ENCODE data around the gene TRIM73. TPM values are rescaled to one million over a fixed set of nuclear protein-coding genes. Genes with fewer than 3 reads are reported as not detected.
"Not testable (repeated sequence)": the region's sequence is repeated elsewhere in the genome, so short reads cannot be mapped to it uniquely, and the experiment has no call there.

Gene TRIM73
- total RNA-seq = 1 to 10 TPM; 3.4 to 4.9 TPM
- 1 to 10 TPM; 1.2 to 2.4 TPM for polyA plus RNA-seq
- long read RNA-seq, donor 1 = 0 reads
- long read RNA-seq, donor 2 = 0 reads
- long read RNA-seq, donor 3 = 0 reads
- long read RNA-seq, donor 4 = 0 reads
- long read RNA-seq, donor 5 = 0 reads

GRCh38 chr7:75395329-75395728 lies at the start of gene TRIM73:
Gene TRIM73, plus strand, starts transcription at chr7:75395629. Its CDS starts 3,305 bp downstream, at chr7:75398934.
- H3K9me3 ChIP-seq (ENCODE audit: control insufficient read depth in 4 of 4, insufficient read depth in 3 of 4, low read length in 3 of 4); H3K4me3 ChIP-seq; H3K4me1 ChIP-seq (ENCODE audit: control insufficient read depth in 5 of 5, insufficient read depth in 5 of 5, low read length in 5 of 5); H3K36me3 ChIP-seq (ENCODE audit: control insufficient read depth in 4 of 4, insufficient read depth in 4 of 4, low read length in 4 of 4); H3K27me3 ChIP-seq (ENCODE audit: control insufficient read depth in 3 of 3, insufficient read depth in 3 of 3, low read length in 2 of 3); DNase-seq; ATAC-seq (ENCODE audit: insufficient read depth, low FRiP score); H3K9ac ChIP-seq (ENCODE audit: insufficient read depth in 1 of 2, low read length in 2 of 2); H3K27ac ChIP-seq (ENCODE audit: low read depth in 1 of 2, low read length in 1 of 2): not testable (repeated sequence)
- 14 to 26% methylated on average over 11 to 14 of the region's 34 CpGs for WGBS, 2 donors

GRCh38 chr7:75358671-75359541 lies 36.5 kb upstream of the TRIM73 start:
- not testable (repeated sequence) for H3K27me3 ChIP-seq (ENCODE audit: control insufficient read depth in 3 of 3, insufficient read depth in 3 of 3, low read length in 2 of 3); H3K9me3 ChIP-seq (ENCODE audit: control insufficient read depth in 4 of 4, insufficient read depth in 3 of 4, low read length in 3 of 4); H3K27ac ChIP-seq (ENCODE audit: low read depth in 1 of 2, low read length in 1 of 2); H3K4me3 ChIP-seq; H3K36me3 ChIP-seq (ENCODE audit: control insufficient read depth in 4 of 4, insufficient read depth in 4 of 4, low read length in 4 of 4); H3K4me1 ChIP-seq (ENCODE audit: control insufficient read depth in 5 of 5, insufficient read depth in 5 of 5, low read length in 5 of 5); H3K9ac ChIP-seq (ENCODE audit: insufficient read depth in 1 of 2, low read length in 2 of 2)
- ATAC-seq (ENCODE audit: insufficient read depth, low FRiP score) = peak; percentile 72
- WGBS, 2 donors = 0 to 1% methylated on average over 9 to 14 of the region's 70 CpGs
- DNase-seq = peak in 2 of 3 donors; percentile 20 to 44

- ATAC-seq (ENCODE audit: insufficient read depth, low FRiP score) = peak; percentile 81
- H3K27ac ChIP-seq (ENCODE audit: low read depth in 1 of 2, low read length in 1 of 2); H3K4me1 ChIP-seq (ENCODE audit: control insufficient read depth in 5 of 5, insufficient read depth in 5 of 5, low read length in 5 of 5); H3K9ac ChIP-seq (ENCODE audit: insufficient read depth in 1 of 2, low read length in 2 of 2); H3K4me3 ChIP-seq; H3K36me3 ChIP-seq (ENCODE audit: control insufficient read depth in 4 of 4, insufficient read depth in 4 of 4, low read length in 4 of 4); H3K9me3 ChIP-seq (ENCODE audit: control insufficient read depth in 4 of 4, insufficient read depth in 3 of 4, low read length in 3 of 4); H3K27me3 ChIP-seq (ENCODE audit: control insufficient read depth in 3 of 3, insufficient read depth in 3 of 3, low read length in 2 of 3); DNase-seq: not testable (repeated sequence)
- no CpG with 5 or more reads among the region's 29 CpGs for WGBS, 2 donors
Observed at GRCh38 chr7:75359542-75359848, 35.9 kb upstream of the TRIM73 start.

- not testable (repeated sequence) for H3K36me3 ChIP-seq (ENCODE audit: control insufficient read depth in 4 of 4, insufficient read depth in 4 of 4, low read length in 4 of 4); H3K4me3 ChIP-seq; H3K27ac ChIP-seq (ENCODE audit: low read depth in 1 of 2, low read length in 1 of 2); ATAC-seq (ENCODE audit: insufficient read depth, low FRiP score); H3K4me1 ChIP-seq (ENCODE audit: control insufficient read depth in 5 of 5, insufficient read depth in 5 of 5, low read length in 5 of 5); H3K9me3 ChIP-seq (ENCODE audit: control insufficient read depth in 4 of 4, insufficient read depth in 3 of 4, low read length in 3 of 4); H3K27me3 ChIP-seq (ENCODE audit: control insufficient read depth in 3 of 3, insufficient read depth in 3 of 3, low read length in 2 of 3); DNase-seq; H3K9ac ChIP-seq (ENCODE audit: insufficient read depth in 1 of 2, low read length in 2 of 2)
- no CpG with 5 or more reads among the region's 3 CpGs for WGBS, 2 donors
Observed at GRCh38 chr7:75364079-75364478, 31.4 kb upstream of the TRIM73 start.

GRCh38 chr7:75366643-75367042 lies 28.8 kb upstream of the TRIM73 start:
- not testable (repeated sequence) for H3K9me3 ChIP-seq (ENCODE audit: control insufficient read depth in 4 of 4, insufficient read depth in 3 of 4, low read length in 3 of 4); H3K27me3 ChIP-seq (ENCODE audit: control insufficient read depth in 3 of 3, insufficient read depth in 3 of 3, low read length in 2 of 3); ATAC-seq (ENCODE audit: insufficient read depth, low FRiP score); H3K36me3 ChIP-seq (ENCODE audit: control insufficient read depth in 4 of 4, insufficient read depth in 4 of 4, low read length in 4 of 4); DNase-seq; H3K9ac ChIP-seq (ENCODE audit: insufficient read depth in 1 of 2, low read length in 2 of 2); H3K4me1 ChIP-seq (ENCODE audit: control insufficient read depth in 5 of 5, insufficient read depth in 5 of 5, low read length in 5 of 5); H3K4me3 ChIP-seq; H3K27ac ChIP-seq (ENCODE audit: low read depth in 1 of 2, low read length in 1 of 2)
- no CpG with 5 or more reads among the region's 5 CpGs for WGBS, 2 donors

GRCh38 chr7:75367313-75367712 lies 28.1 kb upstream of the TRIM73 start:
- DNase-seq; ATAC-seq (ENCODE audit: insufficient read depth, low FRiP score); H3K27me3 ChIP-seq (ENCODE audit: control insufficient read depth in 3 of 3, insufficient read depth in 3 of 3, low read length in 2 of 3); H3K4me3 ChIP-seq; H3K9me3 ChIP-seq (ENCODE audit: control insufficient read depth in 4 of 4, insufficient read depth in 3 of 4, low read length in 3 of 4); H3K4me1 ChIP-seq (ENCODE audit: control insufficient read depth in 5 of 5, insufficient read depth in 5 of 5, low read length in 5 of 5); H3K36me3 ChIP-seq (ENCODE audit: control insufficient read depth in 4 of 4, insufficient read depth in 4 of 4, low read length in 4 of 4); H3K9ac ChIP-seq (ENCODE audit: insufficient read depth in 1 of 2, low read length in 2 of 2); H3K27ac ChIP-seq (ENCODE audit: low read depth in 1 of 2, low read length in 1 of 2): not testable (repeated sequence)
- WGBS, 2 donors = 20% methylated on average over 1 of the region's 9 CpGs; no CpG with 5 or more reads in 1 of the 2 donors

GRCh38 chr7:75374144-75374518 lies 21.3 kb upstream of the TRIM73 start:
- not testable (repeated sequence) for ATAC-seq (ENCODE audit: insufficient read depth, low FRiP score); H3K36me3 ChIP-seq (ENCODE audit: control insufficient read depth in 4 of 4, insufficient read depth in 4 of 4, low read length in 4 of 4); DNase-seq; H3K27me3 ChIP-seq (ENCODE audit: control insufficient read depth in 3 of 3, insufficient read depth in 3 of 3, low read length in 2 of 3); H3K9ac ChIP-seq (ENCODE audit: insufficient read depth in 1 of 2, low read length in 2 of 2); H3K9me3 ChIP-seq (ENCODE audit: control insufficient read depth in 4 of 4, insufficient read depth in 3 of 4, low read length in 3 of 4); H3K4me3 ChIP-seq; H3K4me1 ChIP-seq (ENCODE audit: control insufficient read depth in 5 of 5, insufficient read depth in 5 of 5, low read length in 5 of 5); H3K27ac ChIP-seq (ENCODE audit: low read depth in 1 of 2, low read length in 1 of 2)
- WGBS, 2 donors = no CpG with 5 or more reads among the region's 4 CpGs

GRCh38 chr7:75374519-75375317 lies 20.7 kb upstream of the TRIM73 start:
- not testable (repeated sequence) for H3K9ac ChIP-seq (ENCODE audit: insufficient read depth in 1 of 2, low read length in 2 of 2); H3K4me3 ChIP-seq; DNase-seq; H3K27me3 ChIP-seq (ENCODE audit: control insufficient read depth in 3 of 3, insufficient read depth in 3 of 3, low read length in 2 of 3); H3K4me1 ChIP-seq (ENCODE audit: control insufficient read depth in 5 of 5, insufficient read depth in 5 of 5, low read length in 5 of 5); H3K27ac ChIP-seq (ENCODE audit: low read depth in 1 of 2, low read length in 1 of 2); H3K9me3 ChIP-seq (ENCODE audit: control insufficient read depth in 4 of 4, insufficient read depth in 3 of 4, low read length in 3 of 4); H3K36me3 ChIP-seq (ENCODE audit: control insufficient read depth in 4 of 4, insufficient read depth in 4 of 4, low read length in 4 of 4)
- no CpG with 5 or more reads among the region's 17 CpGs for WGBS, 2 donors
- peak; percentile 11 for ATAC-seq (ENCODE audit: insufficient read depth, low FRiP score)
